DOHH2 (cell line): ENCODE measurements around the gene ADCY3.

Source experiments
- EZH2phosphoT487 ChIP-seq: fragments of 200-600 bp; sonication (generic); IDR thresholded peaks from 2 replicates; pipeline ENCODE4 v1.6.1; 2017; ENCODE audit warnings: borderline replicate concordance, mild to moderate bottlenecking, antibody characterized with exemption, low read length, moderate library complexity, mixed read lengths
- TF ChIP-seq, protein P1 (sequence below): fragments of 200-600 bp; sonication (generic); IDR thresholded peaks from one replicate; pipeline ENCODE4 v1.5.1; 2014; ENCODE audit warnings: antibody characterized with exemption, mild to moderate bottlenecking, low read depth, low read length; ENCODE audit not compliant: poor library complexity, severe bottlenecking

DNA sequence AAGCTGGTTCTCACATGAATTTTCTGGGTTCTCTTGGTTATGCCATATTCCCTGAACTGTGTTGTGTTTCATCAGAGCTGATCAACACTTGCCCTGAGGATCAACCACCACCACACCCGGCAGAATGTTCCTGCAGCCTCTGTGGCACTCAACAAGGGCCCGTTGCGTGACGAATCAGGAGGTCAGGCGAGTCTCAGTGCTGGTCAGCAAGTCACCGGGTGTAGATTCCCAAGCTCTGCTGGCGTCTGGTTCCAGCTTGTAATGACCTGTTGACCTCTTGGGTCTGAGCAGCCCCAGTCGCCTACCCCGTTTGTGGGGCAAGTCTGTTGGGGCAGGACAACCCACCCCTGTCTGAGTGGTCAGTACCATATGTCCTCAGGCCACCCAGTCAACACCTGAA is 46.0 kb downstream of the ADCY3 start:
- TF ChIP-seq, protein P1, sequence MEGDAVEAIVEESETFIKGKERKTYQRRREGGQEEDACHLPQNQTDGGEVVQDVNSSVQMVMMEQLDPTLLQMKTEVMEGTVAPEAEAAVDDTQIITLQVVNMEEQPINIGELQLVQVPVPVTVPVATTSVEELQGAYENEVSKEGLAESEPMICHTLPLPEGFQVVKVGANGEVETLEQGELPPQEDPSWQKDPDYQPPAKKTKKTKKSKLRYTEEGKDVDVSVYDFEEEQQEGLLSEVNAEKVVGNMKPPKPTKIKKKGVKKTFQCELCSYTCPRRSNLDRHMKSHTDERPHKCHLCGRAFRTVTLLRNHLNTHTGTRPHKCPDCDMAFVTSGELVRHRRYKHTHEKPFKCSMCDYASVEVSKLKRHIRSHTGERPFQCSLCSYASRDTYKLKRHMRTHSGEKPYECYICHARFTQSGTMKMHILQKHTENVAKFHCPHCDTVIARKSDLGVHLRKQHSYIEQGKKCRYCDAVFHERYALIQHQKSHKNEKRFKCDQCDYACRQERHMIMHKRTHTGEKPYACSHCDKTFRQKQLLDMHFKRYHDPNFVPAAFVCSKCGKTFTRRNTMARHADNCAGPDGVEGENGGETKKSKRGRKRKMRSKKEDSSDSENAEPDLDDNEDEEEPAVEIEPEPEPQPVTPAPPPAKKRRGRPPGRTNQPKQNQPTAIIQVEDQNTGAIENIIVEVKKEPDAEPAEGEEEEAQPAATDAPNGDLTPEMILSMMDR: no peak
- TF ChIP-seq EZH2phosphoT487: no peak
